CD4-positive, alpha-beta T cell (primary cell): ENCODE results near the gene CFAP410. TPM values are rescaled to one million over a fixed set of nuclear protein-coding genes. Genes with fewer than 3 reads are reported as not detected.

Experiments
- ATAC-seq: fragments of 200-7000 bp; cut with Tn5 transposase; one replicate; pipeline ENCODE4 v1.10.0; 2022; ENCODE audit warnings: mild to moderate bottlenecking; ENCODE audit not compliant: poor library complexity
- CTCF ChIA-PET: fragments of 350-600 bp; sonication (Branson Sonifier 250); formaldehyde crosslinking; loops from one replicate; lab custom pipeline; 2021; ENCODE audit warnings: antibody characterized with exemption, inconsistent platforms; lab: Charles Lee
- POLR2A ChIA-PET: fragments of 350-600 bp; sonication (Branson Sonifier 250); formaldehyde crosslinking; loops from one replicate; lab custom pipeline; 2021; ENCODE audit warnings: antibody characterized with exemption, inconsistent platforms; lab: Charles Lee
- DNase-seq, 14 experiments: peaks; one replicate each; pipeline ENCODE4 v3.0.0-alpha.2; 2013 to 2020; ENCODE audit warnings: mixed read lengths in 2 of 14
- H3K27ac ChIP-seq, 2 donors: one replicate each; pipeline versions ENCODE4 v1.5.1 to v1.7.0; 2013; ENCODE audit warnings: low read length in 2 of 2, low read depth in 1 of 2, mild to moderate bottlenecking in 1 of 2
- H3K27me3 ChIP-seq, 2 experiments: 1 replicate in 1 of 2; 2 replicates in 1 of 2; pipeline versions ENCODE4 v1.6.1 to v1.7.0; 2013; ENCODE audit warnings: low read length in 2 of 2, control low read depth in 1 of 2, mild to moderate bottlenecking in 1 of 2, moderate library complexity in 1 of 2; ENCODE audit not compliant: insufficient read depth in 2 of 2, control insufficient read depth in 1 of 2
- H3K36me3 ChIP-seq: one replicate; pipeline ENCODE4 v1.6.1; 2013; ENCODE audit warnings: low read length, control low read depth; ENCODE audit not compliant: insufficient read depth
- H3K4me1 ChIP-seq: one replicate; pipeline ENCODE4 v1.6.1; 2013; ENCODE audit warnings: low read length, control low read depth; ENCODE audit not compliant: insufficient read depth
- H3K4me3 ChIP-seq: one replicate; pipeline ENCODE4 v1.5.1; 2013; ENCODE audit warnings: mild to moderate bottlenecking, low read length, moderate library complexity
- H3K9me3 ChIP-seq, 2 experiments: 1 replicate in 1 of 2; 2 replicates in 1 of 2; pipeline versions ENCODE4 v1.6.1 to v1.7.0; 2013; ENCODE audit warnings: low read length in 2 of 2, mild to moderate bottlenecking in 2 of 2, control low read depth in 1 of 2, moderate library complexity in 1 of 2; ENCODE audit not compliant: control insufficient read depth in 1 of 2, insufficient read depth in 1 of 2
- H3K27ac Mint-ChIP-seq: one replicate; pipeline ENCODE4 v1.8.0; 2020; ENCODE audit warnings: mixed read lengths
- H3K27me3 Mint-ChIP-seq: one replicate; pipeline ENCODE4 v1.8.0; 2021; ENCODE audit warnings: mixed read lengths
- H3K36me3 Mint-ChIP-seq: one replicate; pipeline ENCODE4 v1.8.0; 2021; ENCODE audit warnings: low read depth, mixed read lengths
- H3K4me1 Mint-ChIP-seq: one replicate; pipeline ENCODE4 v1.8.0; 2021; ENCODE audit warnings: low read depth, mixed read lengths
- H3K4me3 Mint-ChIP-seq: one replicate; pipeline ENCODE4 v1.8.0; 2020; ENCODE audit warnings: mild to moderate bottlenecking, mixed read lengths
- H3K9me3 Mint-ChIP-seq: one replicate; pipeline ENCODE4 v1.8.0; 2020; ENCODE audit warnings: mixed read lengths
- intact Hi-C, 2 experiments: fragments of 100-400 bp; cut with DNase I in 1 of 2; cut with micrococcal nuclease in 1 of 2; formaldehyde crosslinking; loops; one replicate each; pipeline versions ENCODE4 v1.15.1 to v1.9.0; 2023 to 2025; cut with DNase I, micrococcal nuclease
- total RNA-seq, 174 experiments: library from RNA in 2 of 174; stranded (reverse) in 2 of 174; gene quantifications; one replicate each; pipeline ENCODE4 v1.2.3 and lab custom pipeline; 2021 to 2026
- TF ChIP-seq, protein P1 (sequence below): fragments of 200-600 bp; IDR thresholded peaks from one replicate; pipeline ENCODE4 v1.8.0; 2022; ENCODE audit warnings: antibody characterized with exemption, mild to moderate bottlenecking

Gene CFAP410
- total RNA-seq, 2 experiments from 2014 or later: 50.1 to 51.6 TPM

DNA sequence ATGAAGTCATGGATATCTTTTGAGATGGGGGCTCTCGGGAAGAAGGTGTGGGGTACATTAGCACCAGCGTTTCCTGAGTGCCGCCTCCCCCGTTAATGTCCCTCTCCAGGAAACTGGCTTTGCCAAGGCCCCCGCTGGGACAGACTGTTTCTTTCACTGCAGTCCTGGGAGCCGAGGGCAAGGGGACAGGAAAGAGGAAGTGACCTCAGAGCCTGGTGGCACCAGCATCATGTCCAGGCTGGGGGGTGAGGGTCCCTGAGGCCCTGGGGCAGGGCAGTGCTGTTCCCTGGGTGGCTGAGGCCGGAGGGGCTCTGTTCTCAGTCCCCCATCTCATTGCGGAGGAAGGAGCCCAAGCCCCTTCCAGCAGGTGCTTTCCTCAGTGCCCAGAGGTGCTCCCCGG is 33.5 kb downstream of the CFAP410 start:
- intact Hi-C loops: no loop called here
- Histone ChIP-seq H3K36me3 (peaks cover 49% of the 10 kb centered on the region), H3K27me3 (no peaks in the 10 kb centered on the region), H3K4me3 (no peak overlapping the region), H3K27ac (no peak overlapping the region), H3K9me3 (no peaks in the 10 kb centered on the region), H3K4me1 (peaks cover 64% of the 10 kb centered on the region)
- TF ChIP-seq, protein P1, sequence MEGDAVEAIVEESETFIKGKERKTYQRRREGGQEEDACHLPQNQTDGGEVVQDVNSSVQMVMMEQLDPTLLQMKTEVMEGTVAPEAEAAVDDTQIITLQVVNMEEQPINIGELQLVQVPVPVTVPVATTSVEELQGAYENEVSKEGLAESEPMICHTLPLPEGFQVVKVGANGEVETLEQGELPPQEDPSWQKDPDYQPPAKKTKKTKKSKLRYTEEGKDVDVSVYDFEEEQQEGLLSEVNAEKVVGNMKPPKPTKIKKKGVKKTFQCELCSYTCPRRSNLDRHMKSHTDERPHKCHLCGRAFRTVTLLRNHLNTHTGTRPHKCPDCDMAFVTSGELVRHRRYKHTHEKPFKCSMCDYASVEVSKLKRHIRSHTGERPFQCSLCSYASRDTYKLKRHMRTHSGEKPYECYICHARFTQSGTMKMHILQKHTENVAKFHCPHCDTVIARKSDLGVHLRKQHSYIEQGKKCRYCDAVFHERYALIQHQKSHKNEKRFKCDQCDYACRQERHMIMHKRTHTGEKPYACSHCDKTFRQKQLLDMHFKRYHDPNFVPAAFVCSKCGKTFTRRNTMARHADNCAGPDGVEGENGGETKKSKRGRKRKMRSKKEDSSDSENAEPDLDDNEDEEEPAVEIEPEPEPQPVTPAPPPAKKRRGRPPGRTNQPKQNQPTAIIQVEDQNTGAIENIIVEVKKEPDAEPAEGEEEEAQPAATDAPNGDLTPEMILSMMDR: no peak
- no peaks in the 10 kb centered on the region for H3K9me3 Mint-ChIP-seq
- ChIA-PET POLR2A (no interaction called here), CTCF (no interaction called here)
- H3K4me3 Mint-ChIP-seq: peak overlapping the region; percentile 56
- H3K4me1 Mint-ChIP-seq: peaks cover 30% of the 10 kb centered on the region
- DNase-seq (no peak), ATAC-seq (no peak)
- H3K36me3 Mint-ChIP-seq: peaks cover 25% of the 10 kb centered on the region
- peak overlapping the region; percentile 64 for H3K27ac Mint-ChIP-seq
- H3K27me3 Mint-ChIP-seq: no peaks in the 10 kb centered on the region

DNA sequence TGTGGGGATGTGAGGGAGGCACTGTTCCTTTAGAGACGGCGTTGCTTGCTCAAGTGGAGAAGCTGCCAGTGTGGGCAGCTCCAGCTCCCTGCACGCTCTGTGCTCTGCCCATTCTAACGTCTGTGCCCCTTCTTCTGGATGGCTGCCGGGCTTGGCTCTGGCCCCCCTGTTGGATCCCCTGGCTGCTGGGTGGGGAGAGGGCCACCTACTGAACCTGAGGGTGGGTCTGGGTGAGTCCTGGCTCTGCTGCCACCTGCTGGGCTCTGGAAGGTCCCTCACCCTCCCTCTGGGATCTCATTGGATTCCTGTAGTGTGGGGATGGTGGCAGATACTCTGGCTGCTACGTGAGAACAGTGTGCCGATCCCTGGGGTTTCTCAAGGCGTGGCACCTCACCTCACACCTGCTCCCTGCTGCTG is 34.3 kb downstream of the CFAP410 start:
- Histone ChIP-seq H3K27ac (no peak overlapping the region), H3K36me3 (peaks cover 41% of the 10 kb centered on the region), H3K4me1 (peaks cover 66% of the 10 kb centered on the region), H3K9me3 (no peaks in the 10 kb centered on the region), H3K27me3 (no peaks in the 10 kb centered on the region), H3K4me3 (no peak overlapping the region)
- TF ChIP-seq, protein P1: peak; percentile 39
- Mint-ChIP-seq H3K36me3 (peaks cover 25% of the 10 kb centered on the region), H3K27me3 (no peaks in the 10 kb centered on the region), H3K9me3 (no peaks in the 10 kb centered on the region), H3K4me1 (peaks cover 30% of the 10 kb centered on the region), H3K27ac (peak overlapping the region; percentile 64), H3K4me3 (peak overlapping the region; percentile 84)
- POLR2A ChIA-PET: no interaction called here
- CTCF ChIA-PET: no interaction called here
- peak in 11 of 14 experiments; percentile 32 to 72 (median 45) for DNase-seq
- peak; percentile 67 for ATAC-seq
- intact Hi-C loops: loop anchor here in 1 of 2 experiments (5.0 kb wide), 1 partner anchor 47 kb away; the partner anchor contains the start of gene TRPM2

DNA sequence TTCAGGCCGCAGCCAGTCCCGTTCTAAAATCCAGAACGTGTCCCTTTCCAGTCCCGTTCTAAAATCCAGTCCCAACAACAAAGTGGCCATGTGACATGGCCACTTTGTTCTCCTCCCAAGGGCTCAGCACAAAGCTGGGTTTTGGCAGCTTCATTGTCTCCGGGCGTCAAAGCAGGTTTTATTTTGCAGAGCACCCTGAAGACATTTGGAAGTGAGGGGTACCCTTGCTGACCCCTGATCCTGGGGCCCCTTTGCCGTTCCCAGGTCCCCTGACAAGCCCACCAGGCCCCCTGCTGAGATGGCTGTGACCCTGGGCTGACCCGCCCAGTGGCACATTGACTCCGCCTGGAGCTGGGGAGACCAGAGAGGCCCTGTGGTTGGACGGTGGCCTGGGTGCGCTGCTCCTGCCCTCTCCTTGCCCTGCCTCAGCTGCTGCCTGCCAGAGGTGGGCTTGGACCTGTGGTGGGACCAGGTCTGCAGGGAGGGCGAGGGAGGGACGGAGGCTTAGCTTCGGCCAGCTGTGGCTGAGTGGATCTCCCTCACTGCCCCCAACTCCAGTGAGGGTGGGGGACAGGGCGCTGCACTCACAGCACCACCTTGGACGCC is 35.1 kb downstream of the CFAP410 start:
- H3K36me3 Mint-ChIP-seq: peaks cover 24% of the 10 kb centered on the region
- no peaks in the 10 kb centered on the region for H3K9me3 Mint-ChIP-seq
- DNase-seq (no peak), ATAC-seq (no peak)
- peak overlapping the region; percentile 92 for H3K4me3 Mint-ChIP-seq
- H3K9me3 ChIP-seq: no peaks in the 10 kb centered on the region
- ChIA-PET CTCF (no interaction called here), POLR2A (no interaction called here)
- H3K27me3 ChIP-seq: no peaks in the 10 kb centered on the region
- peak overlapping the region; percentile 85 for H3K27ac Mint-ChIP-seq
- H3K27me3 Mint-ChIP-seq: no peaks in the 10 kb centered on the region
- H3K27ac ChIP-seq: peak overlapping the region in 1 of 2 donors; percentile 24
- intact Hi-C loops: loop anchor here in 1 of 2 experiments (5.0 kb wide), 1 partner anchor 48 kb away; the partner anchor contains the start of gene TRPM2
- TF ChIP-seq, protein P1: no peak
- no peak overlapping the region for H3K4me3 ChIP-seq
- H3K4me1 ChIP-seq: peaks cover 71% of the 10 kb centered on the region
- peaks cover 35% of the 10 kb centered on the region for H3K36me3 ChIP-seq
- peaks cover 34% of the 10 kb centered on the region for H3K4me1 Mint-ChIP-seq
